ENCODE results near the gene AHDC1.
A peak's percentile ranks its signal among the peaks of the same experiment; 100 is the strongest.

Gene AHDC1

DNA sequence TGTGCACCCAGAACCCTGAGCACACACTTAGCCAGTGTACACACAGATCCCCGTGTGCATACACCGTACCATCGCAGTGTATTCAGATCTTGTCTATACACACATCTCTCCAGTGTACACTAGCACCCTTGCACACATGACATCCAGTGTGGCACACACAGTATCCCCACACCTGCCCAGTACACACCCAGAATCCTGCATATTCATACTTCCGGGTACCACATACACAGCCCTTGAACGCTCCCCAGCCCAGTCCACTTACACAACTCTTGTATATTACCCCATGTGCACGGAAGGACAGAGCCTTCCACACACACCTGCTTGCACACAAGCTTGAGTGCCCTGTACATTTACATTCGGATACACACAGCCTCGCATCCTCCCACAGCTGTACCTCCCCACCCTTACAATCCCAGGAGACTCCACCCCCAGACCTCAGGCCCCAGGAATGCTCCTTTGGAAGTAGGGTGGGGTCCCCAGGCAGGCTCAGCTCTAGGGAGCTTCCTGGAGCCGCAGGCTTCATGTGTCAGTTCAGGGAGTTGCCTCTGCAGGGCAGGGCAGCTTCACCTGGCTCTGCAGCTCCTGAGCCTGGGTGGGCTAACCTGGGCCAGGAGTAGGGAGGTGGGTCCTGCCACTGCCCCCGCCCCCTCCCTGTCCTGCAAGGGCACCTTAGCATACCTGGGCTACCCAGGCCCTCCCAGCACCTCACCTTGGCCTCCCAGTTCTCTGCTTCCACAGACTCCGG is 46.2 kb downstream of the AHDC1 start:
- H3K4me3 ChIP-seq (ENCODE audit: low read length) = no peak overlapping the region
- H3K4me2 ChIP-seq (ENCODE audit: low read depth, low read length) = peak overlapping the region; percentile 63; the same call in 1 of the 2 replicates
- no peaks in the 10 kb centered on the region for H3K9me3 ChIP-seq (replicated peaks; ENCODE audit: insufficient read depth, low read length)
- peak overlapping the region; percentile 44; the same call in 1 of the 2 replicates for H3K27ac ChIP-seq (ENCODE audit: low read length)
- H3K9ac ChIP-seq (ENCODE audit: low read length) = no peak overlapping the region
- DNase-seq = no peak
- H3K36me3 ChIP-seq (replicated peaks; ENCODE audit: insufficient read depth, low read length) = no peaks in the 10 kb centered on the region
- H2AFZ ChIP-seq (ENCODE audit: low read length) = peak overlapping the region; percentile 88
- H3K4me1 ChIP-seq (ENCODE audit: low read length) = peaks cover 16% of the 10 kb centered on the region
- H3K27me3 ChIP-seq (replicated peaks; ENCODE audit: insufficient read depth, low read length) = no peaks in the 10 kb centered on the region
- TF ChIP-seq EZH2 (optimal IDR thresholded peaks at IDR 0.05; ENCODE audit: low read depth, low read length) (no peak), EZH2phosphoT487 (IDR thresholded peaks at IDR 0.05; ENCODE audit: low read length) (no peak)
- TF ChIP-seq, protein P1, sequence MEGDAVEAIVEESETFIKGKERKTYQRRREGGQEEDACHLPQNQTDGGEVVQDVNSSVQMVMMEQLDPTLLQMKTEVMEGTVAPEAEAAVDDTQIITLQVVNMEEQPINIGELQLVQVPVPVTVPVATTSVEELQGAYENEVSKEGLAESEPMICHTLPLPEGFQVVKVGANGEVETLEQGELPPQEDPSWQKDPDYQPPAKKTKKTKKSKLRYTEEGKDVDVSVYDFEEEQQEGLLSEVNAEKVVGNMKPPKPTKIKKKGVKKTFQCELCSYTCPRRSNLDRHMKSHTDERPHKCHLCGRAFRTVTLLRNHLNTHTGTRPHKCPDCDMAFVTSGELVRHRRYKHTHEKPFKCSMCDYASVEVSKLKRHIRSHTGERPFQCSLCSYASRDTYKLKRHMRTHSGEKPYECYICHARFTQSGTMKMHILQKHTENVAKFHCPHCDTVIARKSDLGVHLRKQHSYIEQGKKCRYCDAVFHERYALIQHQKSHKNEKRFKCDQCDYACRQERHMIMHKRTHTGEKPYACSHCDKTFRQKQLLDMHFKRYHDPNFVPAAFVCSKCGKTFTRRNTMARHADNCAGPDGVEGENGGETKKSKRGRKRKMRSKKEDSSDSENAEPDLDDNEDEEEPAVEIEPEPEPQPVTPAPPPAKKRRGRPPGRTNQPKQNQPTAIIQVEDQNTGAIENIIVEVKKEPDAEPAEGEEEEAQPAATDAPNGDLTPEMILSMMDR (IDR thresholded peaks at IDR 0.05; ENCODE audit: low read length) = no peak
- H3K79me2 ChIP-seq (ENCODE audit: low read length) = no peaks in the 10 kb centered on the region
- H3K9me2 ChIP-seq (replicated peaks; ENCODE audit: insufficient read depth, low read length) = no peaks in the 10 kb centered on the region
- no peaks in the 10 kb centered on the region for H4K20me1 ChIP-seq (ENCODE audit: insufficient read depth, low read length)
- peaks cover 5% of the 10 kb centered on the region; the same call in 1 of the 2 replicates for H3F3A ChIP-seq (ENCODE audit: insufficient read depth, low read length)

DNA sequence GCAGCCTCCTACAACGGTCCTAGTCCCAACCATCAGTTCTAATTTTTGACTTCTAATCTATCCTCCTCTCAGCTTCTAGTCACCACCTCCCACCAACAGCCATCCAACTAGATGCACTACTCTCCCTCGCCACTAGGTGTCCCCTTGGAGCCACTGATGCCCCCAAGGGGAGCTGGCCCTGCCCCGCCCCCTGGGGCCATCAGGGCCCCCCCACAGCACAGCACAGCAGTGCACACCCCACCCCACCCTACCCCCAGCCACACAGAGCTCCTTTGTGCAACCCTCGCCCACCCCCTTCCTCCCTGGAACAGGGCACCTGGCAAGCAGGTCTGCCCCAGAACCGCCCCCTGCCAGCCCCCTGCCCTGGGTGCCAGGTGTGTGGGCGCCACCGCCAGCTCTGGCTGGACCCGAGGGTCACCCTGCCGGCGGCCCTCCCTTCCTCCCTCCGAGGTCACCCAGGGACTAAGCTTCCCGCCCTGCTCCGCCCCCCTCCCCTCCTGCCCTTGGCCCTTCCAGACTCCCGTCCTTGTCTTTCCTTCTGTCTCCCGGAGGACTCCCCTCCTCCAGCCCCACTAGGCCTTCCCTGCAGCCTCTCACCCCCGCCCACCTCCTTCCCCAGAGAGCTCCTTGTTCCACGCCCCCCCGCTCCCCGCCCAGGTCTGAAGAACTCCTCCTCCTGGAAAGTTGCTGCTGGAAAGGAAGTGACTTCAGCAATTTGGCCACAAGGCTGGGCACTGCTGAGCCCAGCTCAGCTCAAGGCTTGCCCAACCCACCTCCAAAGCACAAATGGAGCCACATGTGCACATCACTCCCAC is 47.0 kb downstream of the AHDC1 start:
- peak overlapping the region; percentile 63 for H3K4me2 ChIP-seq (ENCODE audit: low read depth, low read length)
- H3K9ac ChIP-seq (ENCODE audit: low read length) = no peak overlapping the region

DNA sequence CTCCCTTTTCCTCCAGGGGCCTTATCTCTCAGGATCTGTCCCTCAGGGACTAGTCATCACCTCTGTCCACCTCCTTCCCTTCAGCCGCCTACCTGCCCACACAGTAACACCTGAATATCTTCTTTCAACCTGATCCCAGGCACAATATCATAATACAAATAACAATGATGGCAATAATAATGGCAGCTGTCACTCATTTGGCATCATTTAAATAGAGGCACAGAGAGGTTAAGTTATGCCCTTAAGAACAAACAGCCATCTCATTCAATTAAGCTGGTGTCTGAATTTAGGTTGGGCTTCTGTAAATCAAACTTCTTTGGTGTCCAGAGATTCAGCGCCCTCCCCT is 47.5 kb downstream of the AHDC1 start:
- H3K4me1 ChIP-seq (ENCODE audit: low read length) = peaks cover 16% of the 10 kb centered on the region
- no peak for TF ChIP-seq EZH2 (optimal IDR thresholded peaks at IDR 0.05; ENCODE audit: low read depth, low read length)
- no peak for TF ChIP-seq EZH2phosphoT487 (IDR thresholded peaks at IDR 0.05; ENCODE audit: low read length)
- TF ChIP-seq, protein P1 (IDR thresholded peaks at IDR 0.05; ENCODE audit: low read length) = no peak
- no peaks in the 10 kb centered on the region for H3K9me3 ChIP-seq (replicated peaks; ENCODE audit: insufficient read depth, low read length)
- H3K27ac ChIP-seq (ENCODE audit: low read length) = no peak overlapping the region
- H2AFZ ChIP-seq (ENCODE audit: low read length) = peak overlapping the region; percentile 2; the same call in 1 of the 2 replicates
- no peaks in the 10 kb centered on the region for H4K20me1 ChIP-seq (ENCODE audit: insufficient read depth, low read length)
- H3K4me2 ChIP-seq (ENCODE audit: low read depth, low read length) = peak overlapping the region; percentile 63
- H3K36me3 ChIP-seq (replicated peaks; ENCODE audit: insufficient read depth, low read length) = no peaks in the 10 kb centered on the region
- H3K9me2 ChIP-seq (replicated peaks; ENCODE audit: insufficient read depth, low read length) = no peaks in the 10 kb centered on the region
- no peak overlapping the region for H3K4me3 ChIP-seq (ENCODE audit: low read length)
- no peaks in the 10 kb centered on the region for H3K79me2 ChIP-seq (ENCODE audit: low read length)
- H3F3A ChIP-seq (ENCODE audit: insufficient read depth, low read length) = peaks cover 5% of the 10 kb centered on the region; the same call in 1 of the 2 replicates
- no peaks in the 10 kb centered on the region for H3K27me3 ChIP-seq (replicated peaks; ENCODE audit: insufficient read depth, low read length)
- no peak overlapping the region for H3K9ac ChIP-seq (ENCODE audit: low read length)
- no peak for DNase-seq

More for the DNA sequence above, 47.0 kb downstream of the AHDC1 start:
- H3K9me2 ChIP-seq (replicated peaks; ENCODE audit: insufficient read depth, low read length) = no peaks in the 10 kb centered on the region
- peak; percentile 73 for DNase-seq
- peaks cover 5% of the 10 kb centered on the region; the same call in 1 of the 2 replicates for H3F3A ChIP-seq (ENCODE audit: insufficient read depth, low read length)
- no peaks in the 10 kb centered on the region for H3K36me3 ChIP-seq (replicated peaks; ENCODE audit: insufficient read depth, low read length)
- H2AFZ ChIP-seq (ENCODE audit: low read length) = peak overlapping the region; percentile 88
- H3K4me1 ChIP-seq (ENCODE audit: low read length) = peaks cover 16% of the 10 kb centered on the region
- no peaks in the 10 kb centered on the region for H4K20me1 ChIP-seq (ENCODE audit: insufficient read depth, low read length)
- no peaks in the 10 kb centered on the region for H3K9me3 ChIP-seq (replicated peaks; ENCODE audit: insufficient read depth, low read length)
- H3K4me3 ChIP-seq (ENCODE audit: low read length) = peak overlapping the region; percentile 26; the same call in 1 of the 2 replicates
- peak overlapping the region; percentile 44; the same call in 1 of the 2 replicates for H3K27ac ChIP-seq (ENCODE audit: low read length)
- no peaks in the 10 kb centered on the region for H3K27me3 ChIP-seq (replicated peaks; ENCODE audit: insufficient read depth, low read length)
- no peak for TF ChIP-seq EZH2phosphoT487 (IDR thresholded peaks at IDR 0.05; ENCODE audit: low read length)
- TF ChIP-seq, protein P1 (IDR thresholded peaks at IDR 0.05; ENCODE audit: low read length) = peak; percentile 78
- TF ChIP-seq EZH2 (optimal IDR thresholded peaks at IDR 0.05; ENCODE audit: low read depth, low read length) = no peak
- H3K79me2 ChIP-seq (ENCODE audit: low read length) = no peaks in the 10 kb centered on the region

Data from MM.1S (cell line).